ENCODE measurements around the gene RBM14. TPM values are rescaled to one million over a fixed set of nuclear protein-coding genes. Genes with fewer than 3 reads are reported as not detected.

RBM14 gene
- polyA plus RNA-seq, 1 donor (not counting 4 experiments of a cell fraction or from before 2014, with no cell fraction given): 16.6 TPM

GRCh38 chr11:66579017-66579606 is 37.3 kb upstream of the RBM14 start:
- H3K27me3 ChIP-seq (ENCODE audit: control insufficient read depth, extremely low read depth, insufficient read depth, low read length): no peaks in the 10 kb centered on the region
- no peaks in the 10 kb centered on the region for H3K9me3 ChIP-seq (ENCODE audit: control insufficient read depth, low read depth, low read length)
- no peak overlapping the region for H3K9ac ChIP-seq (ENCODE audit: control insufficient read depth, extremely low read depth, insufficient read depth, low read length)
- dilution Hi-C loops (cut with MboI; ENCODE audit: extremely low pct_ligation_motif_present, low sequenced_read_pairs): no loop called here
- TF ChIP-seq EZH2 (IDR thresholded peaks at IDR 0.05; ENCODE audit: low read length) (no peak), CTCF (optimal IDR thresholded peaks at IDR 0.05 in 1 of 3, IDR thresholded peaks at IDR 0.05 in 1 of 3, conservative IDR thresholded peaks at IDR 0.05 in 1 of 3; ENCODE audit: extremely low read depth in 1 of 3, insufficient read depth in 2 of 3, low read length in 3 of 3) (peak; percentile 78 to 85 (median 84))
- FAIRE-seq: no peak
- no peak overlapping the region for H3K4me2 ChIP-seq (ENCODE audit: control insufficient read depth, extremely low read depth, insufficient read depth, low read depth, low read length)
- H3K4me1 ChIP-seq (ENCODE audit: control insufficient read depth, extremely low read depth, insufficient read depth, low read length): no peaks in the 10 kb centered on the region
- no peaks in the 10 kb centered on the region for H3K36me3 ChIP-seq (ENCODE audit: control insufficient read depth in 2 of 2, extremely low read depth in 1 of 2, insufficient read depth in 2 of 2, low read length in 2 of 2)
- H3K4me3 ChIP-seq (ENCODE audit: control insufficient read depth in 2 of 3, extremely low read depth in 1 of 3, insufficient read depth in 2 of 3, low read depth in 1 of 3, low read length in 3 of 3): no peak overlapping the region
- peak; percentile 13 for DNase-seq (ENCODE audit: low read depth, low spot score)
- H2AFZ ChIP-seq (ENCODE audit: control insufficient read depth, low read length): no peak overlapping the region
- no peaks in the 10 kb centered on the region for H4K20me1 ChIP-seq (ENCODE audit: control insufficient read depth, extremely low read depth, insufficient read depth, low read length)
- no peak overlapping the region for H3K27ac ChIP-seq (ENCODE audit: control insufficient read depth, insufficient read depth, low read length)
- no peaks in the 10 kb centered on the region for H3K79me2 ChIP-seq (ENCODE audit: control insufficient read depth, insufficient read depth, low read length)
- H3K9me1 ChIP-seq (ENCODE audit: control insufficient read depth, extremely low read depth, insufficient read depth, low read length): no peaks in the 10 kb centered on the region

DNA sequence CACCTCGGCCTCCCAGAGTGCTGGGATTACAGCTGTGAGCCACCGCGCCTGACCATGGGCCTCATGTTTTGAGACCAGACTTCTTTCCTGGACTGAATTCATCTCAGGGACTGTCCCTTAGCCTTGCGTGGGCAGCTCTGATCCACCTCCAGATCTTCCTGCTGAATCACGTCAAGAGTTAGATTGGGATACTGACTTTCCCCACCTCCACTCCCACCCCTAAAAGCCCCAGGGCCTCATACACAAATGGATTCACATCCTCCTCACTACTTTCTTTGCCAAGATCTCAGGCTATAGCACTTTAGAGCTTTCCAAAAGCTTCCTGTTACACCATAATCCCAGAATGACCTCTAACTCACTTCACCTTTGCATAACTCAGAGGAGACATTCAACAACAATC is 35.6 kb upstream of the RBM14 start:
- no peak for FAIRE-seq
- Histone ChIP-seq H3K9me1 (ENCODE audit: control insufficient read depth, extremely low read depth, insufficient read depth, low read length) (no peaks in the 10 kb centered on the region), H3K4me1 (ENCODE audit: control insufficient read depth, extremely low read depth, insufficient read depth, low read length) (no peaks in the 10 kb centered on the region), H4K20me1 (ENCODE audit: control insufficient read depth, extremely low read depth, insufficient read depth, low read length) (no peaks in the 10 kb centered on the region), H3K9me3 (ENCODE audit: control insufficient read depth, low read depth, low read length) (no peaks in the 10 kb centered on the region), H3K27ac (ENCODE audit: control insufficient read depth, insufficient read depth, low read length) (no peak overlapping the region), H3K36me3 (ENCODE audit: control insufficient read depth in 2 of 2, extremely low read depth in 1 of 2, insufficient read depth in 2 of 2, low read length in 2 of 2) (no peaks in the 10 kb centered on the region), H3K4me3 (ENCODE audit: control insufficient read depth in 2 of 3, extremely low read depth in 1 of 3, insufficient read depth in 2 of 3, low read depth in 1 of 3, low read length in 3 of 3) (no peak overlapping the region), H3K79me2 (ENCODE audit: control insufficient read depth, insufficient read depth, low read length) (no peaks in the 10 kb centered on the region), H3K4me2 (ENCODE audit: control insufficient read depth, extremely low read depth, insufficient read depth, low read depth, low read length) (no peak overlapping the region), H2AFZ (ENCODE audit: control insufficient read depth, low read length) (no peak overlapping the region), H3K27me3 (ENCODE audit: control insufficient read depth, extremely low read depth, insufficient read depth, low read length) (no peaks in the 10 kb centered on the region), H3K9ac (ENCODE audit: control insufficient read depth, extremely low read depth, insufficient read depth, low read length) (no peak overlapping the region)
- dilution Hi-C loops (cut with MboI; ENCODE audit: extremely low pct_ligation_motif_present, low sequenced_read_pairs): no loop called here
- no peak for DNase-seq (ENCODE audit: low read depth, low spot score)
- TF ChIP-seq EZH2 (IDR thresholded peaks at IDR 0.05; ENCODE audit: low read length) (no peak), CTCF (optimal IDR thresholded peaks at IDR 0.05 in 1 of 3, IDR thresholded peaks at IDR 0.05 in 1 of 3, conservative IDR thresholded peaks at IDR 0.05 in 1 of 3; ENCODE audit: extremely low read depth in 1 of 3, insufficient read depth in 2 of 3, low read length in 3 of 3) (no peak)

Data from keratinocyte (primary cell).